SK-N-MC (cell line): ENCODE results near the gene BICDL2.
"Not testable (repeated sequence)": the region's sequence is repeated elsewhere in the genome, so short reads cannot be mapped to it uniquely, and the experiment has no call there.

Source experiments
- DNase-seq: peaks from one replicate; pipeline ENCODE4 v3.0.0-alpha.2; 2011; ENCODE audit warnings: low read depth, low spot score
- H3K27ac ChIP-seq: fragments of 200-600 bp; sonication (generic); 2 replicates; pipeline ENCODE4 v1.5.1; 2016; ENCODE audit warnings: mixed run types
- H3K36me3 ChIP-seq: fragments of 200-600 bp; sonication (generic); 2 replicates; pipeline ENCODE4 v1.6.1; 2017; ENCODE audit warnings: antibody characterized with exemption, low read length, mixed read lengths; ENCODE audit not compliant: insufficient read depth
- H3K4me3 ChIP-seq: fragments of 200-600 bp; sonication (generic); 2 replicates; pipeline ENCODE4 v1.5.1; 2016
- H3K9ac ChIP-seq: fragments of 200-600 bp; sonication (generic); 2 replicates; pipeline ENCODE4 v1.8.0; 2017; ENCODE audit warnings: mixed run types, mixed read lengths; ENCODE audit not compliant: insufficient read length
- H3K9me3 ChIP-seq: fragments of 200-600 bp; sonication (generic); 2 replicates; pipeline ENCODE4 v1.6.1; 2017; ENCODE audit warnings: low read depth, mild to moderate bottlenecking, antibody characterized with exemption, low read length, moderate library complexity, mixed read lengths
- EZH2 ChIP-seq: fragments of 200-600 bp; sonication (generic); IDR thresholded peaks from one replicate; pipeline ENCODE4 v1.6.1; 2017; ENCODE audit warnings: antibody characterized with exemption
- FOXP2 ChIP-seq: optimal IDR thresholded peaks from 2 replicates; pipeline ENCODE3; 2011; ENCODE audit warnings: mild to moderate bottlenecking, moderate library complexity; ENCODE audit not compliant: insufficient read depth; ENCODE audit errors: extremely low read length, control extremely low read depth
- POLR2AphosphoS5 ChIP-seq: IDR thresholded peaks from 2 replicates; pipeline ENCODE4 v1.6.1; 2012; ENCODE audit warnings: mild to moderate bottlenecking, low read depth, low read length, borderline replicate concordance

Gene BICDL2

GRCh38 chr16:3075523-3075915, 38.8 kb upstream of the BICDL2 start:
- no peak overlapping the region for H3K4me3 ChIP-seq
- no peaks in the 10 kb centered on the region for H3K36me3 ChIP-seq
- H3K27ac ChIP-seq = no peak overlapping the region
- TF ChIP-seq POLR2AphosphoS5 (no peak), EZH2 (no peak), FOXP2 (no peak)
- H3K9me3 ChIP-seq = no peaks in the 10 kb centered on the region
- no peak overlapping the region for H3K9ac ChIP-seq
- DNase-seq = no peak

- Histone ChIP-seq H3K36me3 (no peaks in the 10 kb centered on the region), H3K9ac (no peak overlapping the region), H3K4me3 (no peak overlapping the region), H3K9me3 (no peaks in the 10 kb centered on the region), H3K27ac (no peak overlapping the region)
- TF ChIP-seq EZH2 (no peak), POLR2AphosphoS5 (no peak), FOXP2 (no peak)
- no peak for DNase-seq
Observed at GRCh38 chr16:3074860-3075522, 38.2 kb upstream of the BICDL2 start.

GRCh38 chr16:3073448-3073847, 36.7 kb upstream of the BICDL2 start:
- Histone ChIP-seq H3K27ac (no peak overlapping the region), H3K9ac (no peak overlapping the region), H3K4me3 (no peak overlapping the region), H3K36me3 (no peaks in the 10 kb centered on the region), H3K9me3 (no peaks in the 10 kb centered on the region)
- TF ChIP-seq POLR2AphosphoS5 (no peak), EZH2 (no peak), FOXP2 (no peak)
- DNase-seq = no peak

- H3K36me3 ChIP-seq, H3K9ac ChIP-seq, H3K4me3 ChIP-seq, DNase-seq, H3K27ac ChIP-seq, H3K9me3 ChIP-seq: not testable (repeated sequence)
Observed at GRCh38 chr16:3072576-3073263, 36.0 kb upstream of the BICDL2 start.

- DNase-seq, H3K9me3 ChIP-seq, H3K9ac ChIP-seq, H3K36me3 ChIP-seq, H3K4me3 ChIP-seq, H3K27ac ChIP-seq: not testable (repeated sequence)
Observed at GRCh38 chr16:3072148-3072547, 35.4 kb upstream of the BICDL2 start.

- no peak overlapping the region for H3K4me3 ChIP-seq
- no peaks in the 10 kb centered on the region for H3K9me3 ChIP-seq
- TF ChIP-seq POLR2AphosphoS5 (no peak), FOXP2 (no peak), EZH2 (no peak)
- no peaks in the 10 kb centered on the region for H3K36me3 ChIP-seq
- DNase-seq = no peak
- H3K27ac ChIP-seq = no peak overlapping the region
- H3K9ac ChIP-seq = no peak overlapping the region
Observed at GRCh38 chr16:3071655-3072054, 34.9 kb upstream of the BICDL2 start.

- Histone ChIP-seq H3K9ac (no peak overlapping the region), H3K9me3 (no peaks in the 10 kb centered on the region), H3K36me3 (no peaks in the 10 kb centered on the region), H3K27ac (no peak overlapping the region), H3K4me3 (no peak overlapping the region)
- TF ChIP-seq EZH2 (no peak), POLR2AphosphoS5 (no peak), FOXP2 (no peak)
- no peak for DNase-seq
Observed at GRCh38 chr16:3070608-3071111, 33.9 kb upstream of the BICDL2 start.

GRCh38 chr16:3069146-3069545, 32.4 kb upstream of the BICDL2 start:
- not testable (repeated sequence) for DNase-seq, H3K9me3 ChIP-seq, H3K4me3 ChIP-seq, H3K27ac ChIP-seq, H3K36me3 ChIP-seq, H3K9ac ChIP-seq

GRCh38 chr16:3068487-3068886, 31.7 kb upstream of the BICDL2 start:
- Histone ChIP-seq H3K9ac (no peak overlapping the region), H3K4me3 (no peak overlapping the region), H3K9me3 (no peaks in the 10 kb centered on the region), H3K27ac (no peak overlapping the region), H3K36me3 (no peaks in the 10 kb centered on the region)
- DNase-seq = no peak
- no peak for TF ChIP-seq FOXP2
- no peak for TF ChIP-seq POLR2AphosphoS5
- no peak for TF ChIP-seq EZH2
